RWPE2 (cell line): ENCODE measurements around the gene JAG2.

Source experiments
- ATAC-seq: fragments of 200-7000 bp; cut with Tn5 transposase; 3 replicates; pipeline ENCODE4 v1.9.1; 2021; ENCODE audit warnings: low read depth
- DNase-seq: peaks from one replicate; pipeline ENCODE4 v3.0.0-alpha.2; 2020; ENCODE audit warnings: low spot score
- H3K27ac ChIP-seq: fragments of 450-650 bp; 2 replicates; pipeline ENCODE4 v1.5.1; 2017; ENCODE audit warnings: mild to moderate bottlenecking; ENCODE audit not compliant: poor library complexity, severe bottlenecking
- H3K27me3 ChIP-seq: fragments of 250-450 bp; sonication (Bioruptor Pico); 2 replicates; pipeline ENCODE4 v1.5.1; 2021; ENCODE audit warnings: mild to moderate bottlenecking, moderate library complexity; ENCODE audit not compliant: insufficient read depth, poor library complexity, severe bottlenecking
- H3K36me3 ChIP-seq: fragments of 250-450 bp; sonication (Bioruptor Pico); 2 replicates; pipeline ENCODE4 v1.5.1; 2020; ENCODE audit warnings: low read depth, mild to moderate bottlenecking, moderate library complexity
- H3K4me1 ChIP-seq: fragments of 250-450 bp; sonication (Bioruptor Pico); 2 replicates; pipeline ENCODE4 v1.5.1; 2021; ENCODE audit warnings: mild to moderate bottlenecking, moderate library complexity; ENCODE audit not compliant: insufficient read depth, poor library complexity, severe bottlenecking
- H3K4me3 ChIP-seq: fragments of 250-450 bp; sonication (Bioruptor Pico); 2 replicates; pipeline ENCODE4 v1.5.1; 2021; ENCODE audit warnings: mild to moderate bottlenecking, moderate library complexity; ENCODE audit not compliant: severe bottlenecking
- H3K9me3 ChIP-seq: fragments of 250-450 bp; sonication (Bioruptor Pico); 2 replicates; pipeline ENCODE4 v1.5.1; 2021; ENCODE audit warnings: mild to moderate bottlenecking, moderate library complexity; ENCODE audit not compliant: severe bottlenecking
- TF ChIP-seq, protein P1 (sequence below): fragments of 450-650 bp; IDR thresholded peaks from one replicate; pipeline ENCODE4 v1.5.1; 2017; ENCODE audit warnings: mild to moderate bottlenecking, moderate library complexity; ENCODE audit not compliant: poor library complexity, severe bottlenecking

The JAG2 gene

DNA sequence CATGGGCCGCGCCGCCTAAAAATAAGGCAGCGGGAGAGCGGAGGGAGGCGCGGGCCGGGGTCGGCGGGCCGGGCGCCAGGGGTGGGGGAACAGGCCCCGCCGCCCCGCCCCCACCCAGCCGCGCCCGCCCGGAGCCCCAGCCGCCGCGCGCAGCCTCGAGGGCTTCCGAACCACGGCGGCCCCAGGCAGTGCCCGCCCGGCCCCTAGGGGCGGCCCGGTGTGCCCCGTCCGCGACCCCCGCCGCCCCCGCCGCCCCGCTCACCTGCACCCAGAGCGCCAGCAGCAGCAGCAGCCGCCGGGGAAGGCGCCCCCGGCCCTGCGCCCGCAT lies 519 bp downstream of the JAG2 start:
- H3K9me3 ChIP-seq = no peaks in the 10 kb centered on the region
- peak overlapping the region; percentile 36 for H3K4me3 ChIP-seq
- H3K27me3 ChIP-seq = no peaks in the 10 kb centered on the region
- ATAC-seq (no peak), DNase-seq (no peak)
- H3K4me1 ChIP-seq = peaks cover 19% of the 10 kb centered on the region
- TF ChIP-seq, protein P1, sequence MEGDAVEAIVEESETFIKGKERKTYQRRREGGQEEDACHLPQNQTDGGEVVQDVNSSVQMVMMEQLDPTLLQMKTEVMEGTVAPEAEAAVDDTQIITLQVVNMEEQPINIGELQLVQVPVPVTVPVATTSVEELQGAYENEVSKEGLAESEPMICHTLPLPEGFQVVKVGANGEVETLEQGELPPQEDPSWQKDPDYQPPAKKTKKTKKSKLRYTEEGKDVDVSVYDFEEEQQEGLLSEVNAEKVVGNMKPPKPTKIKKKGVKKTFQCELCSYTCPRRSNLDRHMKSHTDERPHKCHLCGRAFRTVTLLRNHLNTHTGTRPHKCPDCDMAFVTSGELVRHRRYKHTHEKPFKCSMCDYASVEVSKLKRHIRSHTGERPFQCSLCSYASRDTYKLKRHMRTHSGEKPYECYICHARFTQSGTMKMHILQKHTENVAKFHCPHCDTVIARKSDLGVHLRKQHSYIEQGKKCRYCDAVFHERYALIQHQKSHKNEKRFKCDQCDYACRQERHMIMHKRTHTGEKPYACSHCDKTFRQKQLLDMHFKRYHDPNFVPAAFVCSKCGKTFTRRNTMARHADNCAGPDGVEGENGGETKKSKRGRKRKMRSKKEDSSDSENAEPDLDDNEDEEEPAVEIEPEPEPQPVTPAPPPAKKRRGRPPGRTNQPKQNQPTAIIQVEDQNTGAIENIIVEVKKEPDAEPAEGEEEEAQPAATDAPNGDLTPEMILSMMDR = no peak
- H3K27ac ChIP-seq = peak overlapping the region; percentile 78
- H3K36me3 ChIP-seq = peaks cover 4% of the 10 kb centered on the region; the same call in 1 of the 2 replicates

DNA sequence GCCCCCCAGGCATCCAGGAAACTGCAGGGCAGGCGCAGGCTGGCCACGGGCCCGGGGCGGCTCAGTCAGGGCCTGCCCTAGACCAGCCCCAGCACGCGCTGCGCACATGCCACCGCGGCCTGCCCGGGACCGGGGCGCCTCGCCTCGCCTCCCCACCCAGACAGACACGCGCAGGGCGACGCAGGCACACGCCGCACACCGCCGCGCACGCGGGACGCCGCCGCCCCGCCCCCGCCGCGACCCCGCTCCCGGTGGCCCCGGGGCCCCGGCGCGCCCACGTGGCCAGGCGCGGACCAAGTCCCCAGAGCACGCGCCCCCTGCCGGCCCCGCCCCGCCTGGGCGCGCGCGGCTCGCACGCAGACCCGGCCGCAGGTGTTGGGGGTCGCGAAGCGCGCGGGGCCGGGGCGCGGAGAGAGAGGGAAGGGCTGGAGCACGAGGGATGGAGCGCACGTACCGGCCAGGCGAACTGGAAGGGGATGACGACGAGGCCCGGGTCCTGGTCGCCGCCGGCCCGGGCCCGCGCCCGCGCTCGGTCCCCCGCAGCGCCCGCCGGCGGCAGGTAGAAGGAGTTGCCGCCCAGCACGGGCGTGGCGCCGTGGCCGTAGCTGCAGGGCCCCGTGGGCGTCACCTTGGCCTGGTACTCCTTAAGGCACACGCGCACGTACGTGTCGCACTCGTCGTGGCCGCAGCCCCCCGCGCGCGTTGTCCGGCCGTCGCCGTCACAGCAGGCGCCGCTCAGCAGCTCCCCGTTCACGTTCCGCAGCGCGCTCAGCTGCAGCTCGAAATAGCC lies 1.1 kb downstream of the JAG2 start:
- Histone ChIP-seq H3K4me3 (peak overlapping the region; percentile 36), H3K4me1 (peaks cover 19% of the 10 kb centered on the region), H3K27ac (peak overlapping the region; percentile 78)

DNA sequence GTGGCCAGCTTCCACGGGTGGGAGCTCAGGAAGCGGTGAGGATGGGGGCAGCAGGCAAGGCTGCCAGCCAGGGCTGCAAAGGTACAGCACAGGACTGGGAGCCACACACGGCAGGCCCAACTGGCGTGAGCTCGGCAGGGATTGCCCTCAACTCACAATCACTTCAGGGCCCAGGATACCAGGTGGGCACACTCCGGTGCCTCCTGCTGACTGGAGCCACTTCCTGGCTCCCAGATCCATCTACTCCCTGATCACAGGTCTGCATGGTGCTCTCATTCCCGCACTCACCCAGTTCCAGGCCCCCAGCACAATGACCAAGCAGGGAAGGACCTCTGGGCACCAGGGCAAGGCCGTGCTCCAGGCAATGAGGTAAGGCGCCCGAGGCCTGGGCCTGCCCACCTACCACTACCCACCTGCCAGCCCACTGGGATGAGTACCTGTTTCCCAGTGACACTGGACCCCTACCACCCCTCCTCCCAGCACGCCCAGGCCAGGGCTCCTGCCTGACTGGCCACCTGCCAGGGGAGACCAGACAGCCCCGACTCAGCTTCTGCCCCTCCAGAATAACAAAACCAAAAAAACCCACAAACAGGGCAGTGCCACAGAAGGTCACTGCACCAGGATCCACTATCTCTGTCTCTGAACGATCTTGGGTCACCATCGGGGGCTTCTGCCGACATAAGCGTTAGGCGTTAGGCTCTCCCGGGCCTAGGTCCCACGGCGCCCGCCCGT lies 1.8 kb downstream of the JAG2 start:
- ATAC-seq (peak; percentile 3; the same call in 2 of the 3 replicates), DNase-seq (no peak)
- peak overlapping the region; percentile 78 for H3K27ac ChIP-seq
- no peaks in the 10 kb centered on the region for H3K9me3 ChIP-seq
- H3K36me3 ChIP-seq = peaks cover 4% of the 10 kb centered on the region; the same call in 1 of the 2 replicates
- TF ChIP-seq, protein P1 = no peak
- no peaks in the 10 kb centered on the region for H3K27me3 ChIP-seq
- H3K4me3 ChIP-seq = peak overlapping the region; percentile 36
- H3K4me1 ChIP-seq = peaks cover 19% of the 10 kb centered on the region

More for the DNA sequence above, 1.1 kb downstream of the JAG2 start:
- ATAC-seq (peak; percentile 25; the same call in 2 of the 3 replicates), DNase-seq (no peak)
- TF ChIP-seq, protein P1 = peak; percentile 79
- Histone ChIP-seq H3K9me3 (no peaks in the 10 kb centered on the region), H3K36me3 (peaks cover 4% of the 10 kb centered on the region; the same call in 1 of the 2 replicates), H3K27me3 (no peaks in the 10 kb centered on the region)

GRCh38 chr14:105165761-105166485 lies 2.7 kb downstream of the JAG2 start:
- H3K27me3 ChIP-seq = no peaks in the 10 kb centered on the region
- peaks cover 19% of the 10 kb centered on the region for H3K4me1 ChIP-seq
- H3K27ac ChIP-seq = peak overlapping the region; percentile 78
- peaks cover 4% of the 10 kb centered on the region; the same call in 1 of the 2 replicates for H3K36me3 ChIP-seq
- TF ChIP-seq, protein P1 = no peak
- no peak for DNase-seq
- H3K9me3 ChIP-seq = no peaks in the 10 kb centered on the region
- H3K4me3 ChIP-seq = no peak overlapping the region
- peak; percentile 48 for ATAC-seq
